ENCODE data around the gene TSPAN12.
A peak's percentile ranks its signal among the peaks of the same experiment; 100 is the strongest.
"Not testable (repeated sequence)": the region's sequence is repeated elsewhere in the genome, so short reads cannot be mapped to it uniquely, and the experiment has no call there.

The TSPAN12 gene

DNA sequence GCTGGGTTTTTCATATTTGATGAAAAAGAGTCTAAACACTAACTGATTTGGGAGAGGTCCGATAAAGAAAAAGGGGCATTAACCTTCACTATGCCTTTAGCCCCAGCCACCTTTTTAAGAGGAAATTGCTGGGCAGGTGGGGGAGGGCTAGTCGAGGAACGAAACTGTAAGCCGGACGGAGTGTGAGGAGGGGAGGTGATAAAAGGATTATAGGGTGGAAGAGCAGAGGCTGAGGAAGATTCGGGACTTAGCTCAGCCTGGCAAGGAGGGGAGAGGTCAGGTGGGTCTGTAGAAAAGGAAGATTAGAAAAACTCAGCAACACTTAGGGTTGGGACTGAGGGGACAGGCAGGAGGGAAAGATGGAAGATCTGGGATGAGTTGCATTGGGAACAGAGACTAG, 77.0 kb downstream of the TSPAN12 start:
- intact Hi-C loops (cut with DNase I), result no loop called here

GRCh38 chr7:120780451-120780850, 77.5 kb downstream of the TSPAN12 start:
- intact Hi-C loops (cut with DNase I), result not testable (repeated sequence)

More for the DNA sequence above, 77.0 kb downstream of the TSPAN12 start:
- DNase-seq, result no peak

DNA sequence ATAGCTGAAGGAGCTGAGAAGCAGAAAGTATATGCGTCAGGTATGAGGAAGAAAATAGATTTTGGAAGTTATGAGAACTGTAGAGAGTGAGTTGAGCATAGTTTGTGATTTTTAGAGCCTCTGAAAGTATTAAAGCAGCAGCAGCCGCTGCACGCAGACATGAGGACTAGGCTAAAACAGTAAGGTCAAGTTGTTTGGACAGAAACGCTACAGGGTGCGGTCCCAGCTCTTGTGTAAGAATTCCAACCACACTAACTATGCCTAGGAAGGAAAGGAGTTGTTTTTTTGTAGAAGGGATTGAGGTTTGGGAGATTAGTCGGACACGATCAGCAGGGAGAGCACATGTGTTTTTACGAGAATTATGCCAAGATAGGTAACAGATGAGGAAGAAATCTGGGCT, 78.9 kb downstream of the TSPAN12 start:
- DNase-seq; intact Hi-C loops (cut with DNase I): not testable (repeated sequence)

More at GRCh38 chr7:120780451-120780850, 77.5 kb downstream of the TSPAN12 start:
- peak in 15 of 42 donors; percentile 13 to 56 (median 23) for DNase-seq

- intact Hi-C loops (cut with DNase I), result no loop called here
These were observed 82.2 kb downstream of the TSPAN12 start for GRCh38 chr7:120775755-120776154.

DNA sequence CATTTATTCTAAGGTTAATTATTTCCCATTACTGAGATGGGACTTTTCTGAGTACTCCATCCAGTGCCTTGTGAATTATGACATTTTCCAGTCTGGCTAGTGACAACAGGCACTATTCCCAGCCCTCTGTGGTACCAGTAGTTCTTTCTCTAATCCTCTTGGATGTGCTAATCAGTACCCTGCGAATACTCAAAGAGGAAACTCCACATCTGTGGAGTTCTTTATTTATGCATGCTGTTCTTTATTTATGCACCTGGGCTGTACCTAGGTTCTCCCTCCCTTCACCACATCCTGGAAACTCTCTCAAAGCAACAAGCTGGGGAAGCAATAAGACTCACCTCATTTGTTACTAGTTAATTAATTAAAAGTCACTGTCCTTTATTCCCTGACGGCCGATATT, 83.5 kb downstream of the TSPAN12 start:
- intact Hi-C loops (cut with DNase I), result no loop called here
- DNase-seq, result no peak

More at GRCh38 chr7:120775755-120776154, 82.2 kb downstream of the TSPAN12 start:
- no peak for DNase-seq

DNA sequence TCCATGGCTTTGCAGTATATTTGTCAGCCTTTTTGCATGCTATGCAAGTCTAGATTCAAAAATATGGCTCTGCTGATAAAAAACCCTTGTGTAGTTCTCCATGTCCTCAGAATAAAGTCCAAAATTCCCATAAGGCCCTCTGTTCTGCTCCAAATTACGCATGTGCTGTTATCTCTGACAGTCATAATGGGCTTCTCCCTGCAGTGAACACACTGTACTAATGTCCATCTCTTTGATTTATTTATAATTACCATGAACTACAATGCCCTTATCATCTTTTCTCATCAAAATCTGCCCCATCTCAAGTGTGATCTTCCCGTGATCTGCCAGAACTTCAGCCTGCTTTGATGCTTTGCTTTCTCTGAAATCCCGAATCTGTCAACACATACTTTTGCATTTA, 87.7 kb downstream of the TSPAN12 start:
- intact Hi-C loops (cut with DNase I), result no loop called here
- no peak for DNase-seq

DNA sequence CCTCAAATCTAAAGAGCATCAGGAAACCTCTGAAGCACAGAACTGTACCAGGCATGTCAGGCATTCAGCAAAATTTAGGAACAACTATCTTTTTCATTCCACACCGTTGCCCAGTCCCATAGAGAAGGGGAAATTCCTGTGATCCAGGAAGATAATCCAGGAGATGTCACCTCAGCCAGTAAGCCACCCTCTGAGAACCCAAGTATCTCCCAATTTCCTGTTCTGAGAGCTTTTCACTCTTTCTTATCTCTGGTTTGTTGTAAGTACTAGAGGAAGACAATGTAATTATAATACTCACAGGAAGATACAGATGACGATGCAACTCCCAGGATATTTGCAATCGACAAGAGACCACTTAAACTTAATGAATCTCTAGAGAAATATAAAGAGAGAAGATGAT, 97.1 kb downstream of the TSPAN12 start:
- intact Hi-C loops (cut with DNase I), result no loop called here
- DNase-seq, result no peak

DNA sequence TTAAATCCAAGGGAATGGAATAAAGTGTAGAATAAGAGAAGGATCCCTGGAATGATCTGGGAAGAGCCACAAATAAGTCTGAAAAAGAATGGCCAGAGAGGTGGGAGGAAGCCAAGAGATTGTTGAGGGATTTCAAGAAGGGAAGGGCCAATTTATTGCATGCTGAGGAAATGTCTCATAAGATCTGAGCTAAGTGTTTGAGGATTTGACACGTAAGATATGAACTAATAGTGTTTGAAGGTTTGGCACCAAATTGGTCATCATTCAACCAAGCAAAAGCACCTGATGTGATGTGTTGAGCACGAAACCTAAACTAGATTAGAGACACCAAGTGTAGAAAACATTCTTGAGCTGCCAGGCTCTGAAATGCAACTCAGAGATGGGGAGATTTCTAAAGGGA, 97.9 kb downstream of the TSPAN12 start:
- no peak for DNase-seq
- intact Hi-C loops (cut with DNase I), result no loop called here

GRCh38 chr7:120743128-120743527, 114.8 kb downstream of the TSPAN12 start:
- intact Hi-C loops (cut with DNase I), result no loop called here
- DNase-seq, result no peak

DNA sequence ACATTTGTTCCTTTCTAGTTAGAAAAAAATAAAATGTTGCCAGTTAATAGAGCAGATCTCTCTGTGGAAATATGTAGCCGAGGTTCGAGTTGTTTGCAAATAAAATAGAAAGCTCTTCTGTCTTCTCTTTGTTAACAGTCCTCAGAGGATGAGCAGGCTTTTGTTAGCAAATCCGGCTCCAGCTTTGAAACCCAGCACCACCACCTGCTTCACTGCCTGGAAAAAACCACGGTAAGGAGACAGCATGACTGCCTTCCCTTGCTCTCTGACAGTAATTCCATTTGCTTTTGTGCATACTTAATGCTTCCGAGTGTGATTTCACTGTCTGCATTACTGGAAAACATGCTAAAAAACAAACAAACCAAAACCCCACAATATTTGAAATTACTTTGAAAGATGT, 115.6 kb downstream of the TSPAN12 start:
- DNase-seq, result peak in 14 of 42 donors; percentile 7 to 60 (median 27)
- intact Hi-C loops (cut with DNase I), result no loop called here

GRCh38 chr7:120741371-120742042, 116.4 kb downstream of the TSPAN12 start:
- DNase-seq, result no peak
- intact Hi-C loops (cut with DNase I), result no loop called here

DNA sequence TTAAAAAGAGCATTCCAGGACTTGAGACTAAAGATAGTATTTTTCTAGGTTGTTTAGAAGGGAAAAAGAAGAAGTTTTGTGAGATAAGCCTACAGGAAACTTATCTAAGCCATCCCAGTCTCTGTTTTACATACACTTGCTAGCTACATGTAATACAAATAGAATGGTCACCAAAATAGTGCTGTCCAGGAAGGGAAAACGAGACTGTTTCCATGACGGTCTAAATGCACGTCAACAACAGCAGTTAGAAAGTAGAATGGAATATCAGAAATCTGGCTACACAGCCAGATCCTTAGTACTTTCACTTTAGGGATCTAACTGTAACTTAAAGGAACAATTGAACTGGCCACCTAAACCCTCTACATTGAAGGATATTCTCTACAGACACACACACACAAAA, 117.6 kb downstream of the TSPAN12 start:
- no peak for DNase-seq
- intact Hi-C loops (cut with DNase I), result no loop called here

- DNase-seq, result no peak
- intact Hi-C loops (cut with DNase I), result no loop called here
These were observed 119.1 kb downstream of the TSPAN12 start for GRCh38 chr7:120738816-120739215.

Measured in head of caudate nucleus (tissue), 42 donors.